GM12878 (cell line): ENCODE data around the gene TEX9. TPM values are rescaled to one million over a fixed set of nuclear protein-coding genes. Genes with fewer than 3 reads are reported as not detected.

Source experiments
- ATAC-seq: fragments of 200-7000 bp; cut with Tn5 transposase; 3 replicates; pipeline ENCODE4 v1.9.1; 2020; ENCODE audit warnings: mild to moderate bottlenecking, moderate library complexity
- BruUV-seq: library from RNA; stranded (reverse); fragments of 400-500 nt; replicated peaks from 2 replicates; lab custom pipeline; 2021; lab: Mats Ljungman, UMichigan
- CTCF ChIA-PET: fragments of 300-600 bp; sonication (Branson Sonifier 250); formaldehyde crosslinking; extraction: SDS; loops from one replicate; lab custom pipeline; 2021; ENCODE audit warnings: inconsistent platforms; lab: Yijun Ruan, JAX
- POLR2A ChIA-PET: fragments of 350-600 bp; formaldehyde crosslinking; extraction: SDS; loops from one replicate; lab custom pipeline; 2021; ENCODE audit warnings: inconsistent platforms; lab: Charles Lee
- RAD21 ChIA-PET: fragments of 300-600 bp; sonication (Branson Sonifier 250); formaldehyde crosslinking; loops from one replicate; lab custom pipeline; 2023; ENCODE audit warnings: antibody characterized with exemption; ENCODE audit not compliant: unreplicated experiment; lab: Charles Lee
- SMC1A ChIA-PET: fragments of 300-600 bp; sonication (Branson Sonifier 250); formaldehyde crosslinking; loops from one replicate; lab custom pipeline; 2023; ENCODE audit not compliant: unreplicated experiment, uncharacterized antibody; lab: Charles Lee
- DNase-seq: peaks from one replicate; pipeline ENCODE4 v3.0.0-alpha.2; 2011; ENCODE audit warnings: low read depth, low spot score
- FAIRE-seq: peaks from 3 replicates; lab custom pipeline; 2011; peaks lifted over from hg19 to GRCh38; lab: Jason Lieb, UNC
- H2AFZ ChIP-seq: 2 replicates; pipeline ENCODE4 v1.6.0; 2011; ENCODE audit warnings: low read depth, low read length, control low read depth; ENCODE audit not compliant: control insufficient read depth
- H3K27ac ChIP-seq: 2 replicates; pipeline ENCODE4 v1.5.1; 2011; ENCODE audit warnings: control low read depth; ENCODE audit not compliant: control insufficient read depth, insufficient read depth
- H3K27me3 ChIP-seq, 2 experiments: replicated peaks in 1 of 2; 2 replicates each; pipeline versions ENCODE4 v1.6.0 to v1.6.1; 2011; ENCODE audit warnings: low read length in 1 of 2; ENCODE audit not compliant: control insufficient read depth in 2 of 2, insufficient read depth in 2 of 2
- H3K36me3 ChIP-seq, 2 experiments: 2 replicates each; pipeline ENCODE4 v1.5.1; 2011; ENCODE audit warnings: low read length in 1 of 2; ENCODE audit not compliant: control insufficient read depth in 2 of 2, insufficient read depth in 2 of 2
- H3K4me1 ChIP-seq: 2 replicates; pipeline ENCODE4 v1.6.1; 2011; ENCODE audit warnings: mild to moderate bottlenecking, low read length, moderate library complexity, mixed read lengths; ENCODE audit not compliant: control insufficient read depth, insufficient read depth
- H3K4me2 ChIP-seq: 2 replicates; pipeline ENCODE4 v1.6.0; 2011; ENCODE audit warnings: control low read depth; ENCODE audit not compliant: control insufficient read depth, insufficient read depth
- H3K4me3 ChIP-seq: fragments of 200-600 bp; sonication (generic); 2 replicates; pipeline ENCODE4 v1.5.1; 2016
- H3K79me2 ChIP-seq: 2 replicates; pipeline ENCODE4 v1.6.0; 2011; ENCODE audit warnings: low read length; ENCODE audit not compliant: control insufficient read depth, insufficient read depth
- H3K9ac ChIP-seq: 2 replicates; pipeline ENCODE4 v1.8.0; 2011; ENCODE audit warnings: low read length, control low read depth, mixed read lengths; ENCODE audit not compliant: control insufficient read depth, insufficient read depth
- H3K9me3 ChIP-seq: replicated peaks from 3 replicates; pipeline ENCODE4 v1.5.1; 2011; ENCODE audit warnings: mild to moderate bottlenecking, low read length; ENCODE audit not compliant: control insufficient read depth, insufficient read depth
- H4K20me1 ChIP-seq: 2 replicates; pipeline ENCODE4 v1.6.0; 2011; ENCODE audit not compliant: control insufficient read depth, insufficient read depth
- CREM ChIP-seq: IDR thresholded peaks from 2 replicates; pipeline ENCODE4 v1.6.1; 2014; ENCODE audit warnings: antibody characterized with exemption, low read depth
- HDAC2 ChIP-seq: fragments of 200-600 bp; sonication (generic); IDR thresholded peaks from 2 replicates; pipeline ENCODE4 v1.6.1; 2017
- HDAC6 ChIP-seq: fragments of 200-600 bp; sonication (generic); IDR thresholded peaks from one replicate; pipeline ENCODE4 v1.8.0; 2017; ENCODE audit warnings: antibody characterized with exemption; ENCODE audit not compliant: unreplicated experiment
- IKZF2 ChIP-seq, 2 experiments: fragments of 450-650 bp; IDR thresholded peaks; 2 replicates each; pipeline ENCODE4 v1.6.1; 2017; ENCODE audit warnings: mild to moderate bottlenecking in 2 of 2, moderate library complexity in 2 of 2
- IRF4 ChIP-seq: IDR thresholded peaks from 2 replicates; pipeline ENCODE4 v1.6.1; 2011; ENCODE audit warnings: low read depth, low read length
- JUNB ChIP-seq: IDR thresholded peaks from 2 replicates; pipeline ENCODE4 v1.6.1; 2016; ENCODE audit warnings: antibody characterized with exemption, mild to moderate bottlenecking
- MXI1 ChIP-seq: fragments of 150-350 bp; IDR thresholded peaks from 2 replicates; pipeline ENCODE4 v1.6.1; 2011; ENCODE audit warnings: low read depth, mild to moderate bottlenecking, inconsistent platforms, low read length, improper control_type of control experiment
- NKRF ChIP-seq: fragments of 450-650 bp; conservative IDR thresholded peaks from 2 replicates; pipeline ENCODE4 v1.6.1; 2017; ENCODE audit warnings: mild to moderate bottlenecking, moderate library complexity
- POLR2AphosphoS2 ChIP-seq: IDR thresholded peaks from 2 replicates; pipeline ENCODE4 v1.6.1; 2011; ENCODE audit warnings: low read depth, mild to moderate bottlenecking, low read length, improper control_type of control experiment, moderate library complexity
- POU2F2 ChIP-seq: IDR thresholded peaks from 3 replicates; pipeline ENCODE4 v1.6.1; 2011; ENCODE audit warnings: low read depth, mild to moderate bottlenecking, low read length, borderline replicate concordance
- SKIL ChIP-seq: fragments of 450-650 bp; IDR thresholded peaks from 2 replicates; pipeline ENCODE4 v1.6.1; 2017; ENCODE audit warnings: mild to moderate bottlenecking, low read depth, inconsistent platforms; ENCODE audit not compliant: poor library complexity, severe bottlenecking
- WRNIP1 ChIP-seq: IDR thresholded peaks from 2 replicates; pipeline ENCODE4 v1.6.1; 2011; ENCODE audit warnings: low read depth, low read length, improper control_type of control experiment, borderline replicate concordance
- ZNF592 ChIP-seq: fragments of 450-650 bp; IDR thresholded peaks from 2 replicates; pipeline ENCODE4 v1.6.1; 2017; ENCODE audit warnings: mild to moderate bottlenecking, moderate library complexity
- in situ Hi-C: fragments of 300-500 bp; cut with MboI; formaldehyde crosslinking; loops from 9 replicates; pipeline ENCODE4 v1.14.3; 2018; ENCODE audit warnings: mixed read lengths
- intact Hi-C: fragments of 100-400 bp; cut with micrococcal nuclease; formaldehyde crosslinking; loops from one replicate; pipeline ENCODE4 v1.14.2; 2022; ENCODE audit not compliant: unreplicated experiment
- polyA plus RNA-seq, 11 experiments: library from polyadenylated mRNA; depleted of rRNA in 4 of 11; unstranded in 6 of 11; stranded (reverse) in 5 of 11; fragments of >200 nt; fragmentation: Nextera tagmentation in 4 of 11; fragmentation: Illumina TruSeq in 1 of 11; extraction: Ambion mirVana in 4 of 11; extraction: Trizol in 1 of 11; gene quantifications; 1 replicate in 1 of 11; 2 replicates in 10 of 11; pipeline versions ENCODE4 v1.2.1 to v1.2.3, GENCODE V29; 2011 to 2016; ENCODE audit warnings: inconsistent platforms in 2 of 11, missing spikeins in 2 of 11, low read depth in 1 of 11
- total RNA-seq, 4 experiments: library from RNA; depleted of rRNA in 3 of 4; stranded (reverse); fragments of >200 nt in 3 of 4; fragmentation: Illumina TruSeq in 1 of 4; extraction: Trizol in 1 of 4; gene quantifications; 2 replicates each; pipeline versions ENCODE4 v1.2.1 to v1.2.3, GENCODE V29; 2013 to 2021

TEX9 gene
- total and polyA plus RNA-seq, 10 of the 15 experiments (the other 5 are each of a cell fraction or from before 2014, with no cell fraction given) = 9.0 to 155 (median 70.0) TPM

- Histone ChIP-seq H3K9ac (no peak overlapping the region), H3K36me3 (no peaks in the 10 kb centered on the region), H3K79me2 (no peaks in the 10 kb centered on the region), H3K4me3 (no peak overlapping the region), H2AFZ (no peak overlapping the region; the same call in 1 of the 2 replicates), H3K4me1 (0 out of 2 replicates have a peak, but pooled peaks cover 3% of the 10 kb centered on the region), H4K20me1 (no peaks in the 10 kb centered on the region), H3K4me2 (no peak overlapping the region), H3K27me3 (no peaks in the 10 kb centered on the region), H3K9me3 (no peaks in the 10 kb centered on the region), H3K27ac (no peak overlapping the region)
- FAIRE-seq = no peak
- ChIA-PET RAD21 (no interaction called here), CTCF (interaction anchor here (0.9 kb wide), 1 partner anchor 15 kb away, joined by 3 read pairs; no protein-coding TSS in a partner anchor), POLR2A (no interaction called here), SMC1A (no interaction called here)
- intact Hi-C loops (no loop called here), in situ Hi-C loops (no loop called here)
- no peak for DNase-seq
- no peak for ATAC-seq
- no peak for TF ChIP-seq POU2F2
- TF ChIP-seq WRNIP1 = no peak
- TF ChIP-seq HDAC2 = no peak
- no peak for TF ChIP-seq CREM
- TF ChIP-seq JUNB = no peak
- no peak for TF ChIP-seq ZNF592
- TF ChIP-seq IRF4 = no peak
- TF ChIP-seq POLR2AphosphoS2 = no peak
- no peak for TF ChIP-seq SKIL
- TF ChIP-seq NKRF = no peak
- no peak for TF ChIP-seq MXI1
- no peak for TF ChIP-seq HDAC6
- TF ChIP-seq IKZF2 (IDR thresholded peaks at IDR 0.05) = no peak
- no TSS peak for BruUV-seq
These were observed 11.5 kb upstream of the TEX9 start for GRCh38 chr15:56353740-56354139.
